Measurements from ENCODE around the gene F7. TPM values are rescaled to one million over a fixed set of nuclear protein-coding genes. Genes with fewer than 3 reads are reported as not detected.
A peak's percentile ranks its signal among the peaks of the same experiment; 100 is the strongest.
"Not testable (repeated sequence)": the region's sequence is repeated elsewhere in the genome, so short reads cannot be mapped to it uniquely, and the experiment has no call there.

The F7 gene
- total and polyA plus RNA-seq, 5 donors from 2014 or later: not detected

- no peaks in the 10 kb centered on the region for H3K36me3 Mint-ChIP-seq
- no peak overlapping the region for H3K27ac Mint-ChIP-seq
- Histone ChIP-seq H3K9me3 (ENCODE audit: control insufficient read depth in 2 of 2, low read length in 2 of 2) (no peaks in the 10 kb centered on the region), H3K36me3 (ENCODE audit: control insufficient read depth, insufficient read depth, low read length) (no peaks in the 10 kb centered on the region), H3K27me3 (ENCODE audit: control insufficient read depth, insufficient read depth, low read length) (peaks cover 1% of the 10 kb centered on the region), H3K27ac (ENCODE audit: insufficient read depth, low read length, poor library complexity, severe bottlenecking) (no peak overlapping the region), H3K4me1 (ENCODE audit: control insufficient read depth, insufficient read depth, low read length, poor library complexity, severe bottlenecking) (peaks cover 10% of the 10 kb centered on the region), H3K4me3 (ENCODE audit: low read depth, low read length) (no peak overlapping the region)
- H3K4me1 Mint-ChIP-seq: peaks cover 0 to 5% (median 0%) of the 10 kb centered on the region in 4 donors
- H3K27me3 Mint-ChIP-seq: no peaks in the 10 kb centered on the region
- ATAC-seq (ENCODE audit: low read depth in 2 of 2): no peak
- H3K9me3 Mint-ChIP-seq: peaks cover 0 to 2% (median 0%) of the 10 kb centered on the region in 7 donors
- no peak overlapping the region for H3K4me3 Mint-ChIP-seq
- DNase-seq: no peak
These were observed 1.2 kb downstream of the F7 start for GRCh38 chr13:113106711-113107351.

DNA sequence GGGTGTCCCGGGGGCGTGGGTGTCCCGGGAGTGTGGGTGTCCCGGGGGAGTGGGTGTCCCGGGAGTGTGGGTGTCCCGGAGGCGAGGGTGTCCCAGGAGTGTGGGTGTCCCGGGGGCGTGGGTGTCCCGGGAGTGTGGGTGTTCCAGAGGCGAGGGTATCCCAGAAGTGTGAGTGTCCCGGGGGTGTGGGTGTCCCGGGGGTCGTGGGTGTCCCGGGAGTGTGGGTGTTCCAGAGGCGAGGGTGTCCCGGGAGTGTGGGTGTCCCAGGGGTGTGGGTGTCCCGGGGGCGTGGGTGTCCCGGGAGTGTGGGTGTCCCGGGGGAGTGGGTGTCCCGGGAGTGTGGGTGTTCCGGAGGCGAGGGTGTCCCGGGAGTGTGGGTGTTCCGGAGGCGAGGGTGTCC, 2.9 kb downstream of the F7 start:
- not testable (repeated sequence) for H3K9me3 Mint-ChIP-seq; H3K4me3 ChIP-seq (ENCODE audit: low read depth, low read length); H3K27me3 Mint-ChIP-seq; H3K36me3 ChIP-seq (ENCODE audit: control insufficient read depth, insufficient read depth, low read length); H3K27ac Mint-ChIP-seq; H3K27me3 ChIP-seq (ENCODE audit: control insufficient read depth, insufficient read depth, low read length); DNase-seq; H3K27ac ChIP-seq (ENCODE audit: insufficient read depth, low read length, poor library complexity, severe bottlenecking); H3K9me3 ChIP-seq (ENCODE audit: control insufficient read depth in 2 of 2, low read length in 2 of 2); ATAC-seq (ENCODE audit: low read depth in 2 of 2); H3K4me1 Mint-ChIP-seq; H3K4me3 Mint-ChIP-seq; H3K36me3 Mint-ChIP-seq
- H3K4me1 ChIP-seq (ENCODE audit: control insufficient read depth, insufficient read depth, low read length, poor library complexity, severe bottlenecking): peaks cover 10% of the 10 kb centered on the region

DNA sequence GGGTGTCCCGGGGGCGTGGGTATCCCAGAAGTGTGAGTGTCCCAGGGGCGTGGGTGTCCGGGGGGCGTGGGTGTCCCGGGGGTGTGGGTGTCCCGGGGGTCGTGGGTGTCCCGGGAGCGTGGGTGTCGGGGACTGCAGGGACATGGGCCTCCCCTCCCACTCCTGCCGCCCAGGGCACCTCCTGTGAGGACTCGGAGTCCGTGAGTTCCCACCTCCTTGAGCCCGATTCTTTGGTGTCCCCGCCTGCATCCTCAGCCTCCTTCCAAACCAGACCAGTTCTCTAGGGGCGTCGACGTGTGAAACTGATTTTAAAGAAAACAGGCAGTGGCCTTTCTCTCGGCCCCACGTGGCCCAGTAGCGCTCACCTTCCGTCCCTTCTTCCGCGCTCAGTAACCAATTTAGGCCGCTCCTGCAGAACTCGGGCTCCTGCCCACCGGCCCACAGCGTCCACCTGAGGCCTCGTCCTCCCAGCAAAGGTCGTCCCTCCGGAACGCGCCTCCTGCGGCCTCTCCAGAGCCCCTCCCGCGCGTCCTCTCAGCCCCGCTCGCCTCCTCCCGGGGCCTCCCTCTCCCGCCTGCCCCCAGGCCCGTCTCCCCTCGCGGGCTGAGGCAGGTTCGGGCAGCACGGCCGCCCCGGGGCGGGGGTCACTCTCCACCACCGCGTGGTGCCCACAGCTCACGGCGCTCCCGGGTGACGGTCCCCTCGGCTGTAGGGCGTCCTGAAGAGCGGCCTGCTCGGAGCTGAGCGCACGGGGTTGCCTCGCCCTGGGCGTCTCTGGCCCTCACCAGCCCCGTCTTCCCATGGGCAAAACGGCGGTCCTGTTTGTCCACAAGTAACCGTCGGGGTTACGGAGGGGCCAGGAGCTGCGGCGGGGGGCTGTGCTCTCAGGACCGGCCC, 3.8 kb downstream of the F7 start:
- H3K4me3 ChIP-seq (ENCODE audit: low read depth, low read length): no peak overlapping the region
- no peak for DNase-seq
- H3K4me1 ChIP-seq (ENCODE audit: control insufficient read depth, insufficient read depth, low read length, poor library complexity, severe bottlenecking): peaks cover 10% of the 10 kb centered on the region
- no peak for ATAC-seq (ENCODE audit: low read depth in 2 of 2)
- no peaks in the 10 kb centered on the region for H3K36me3 ChIP-seq (ENCODE audit: control insufficient read depth, insufficient read depth, low read length)
- peaks cover 2% of the 10 kb centered on the region for H3K27me3 ChIP-seq (ENCODE audit: control insufficient read depth, insufficient read depth, low read length)
- H3K9me3 Mint-ChIP-seq: no peaks in the 10 kb centered on the region
- H3K4me3 Mint-ChIP-seq: peak overlapping the region in 1 of 4 donors; percentile 21
- H3K36me3 Mint-ChIP-seq: no peaks in the 10 kb centered on the region
- no peak overlapping the region for H3K27ac Mint-ChIP-seq
- H3K27ac ChIP-seq (ENCODE audit: insufficient read depth, low read length, poor library complexity, severe bottlenecking): no peak overlapping the region
- peaks cover 0 to 5% (median 0%) of the 10 kb centered on the region in 4 donors for H3K4me1 Mint-ChIP-seq
- H3K9me3 ChIP-seq (ENCODE audit: control insufficient read depth in 2 of 2, low read length in 2 of 2): no peaks in the 10 kb centered on the region
- no peaks in the 10 kb centered on the region for H3K27me3 Mint-ChIP-seq

DNA sequence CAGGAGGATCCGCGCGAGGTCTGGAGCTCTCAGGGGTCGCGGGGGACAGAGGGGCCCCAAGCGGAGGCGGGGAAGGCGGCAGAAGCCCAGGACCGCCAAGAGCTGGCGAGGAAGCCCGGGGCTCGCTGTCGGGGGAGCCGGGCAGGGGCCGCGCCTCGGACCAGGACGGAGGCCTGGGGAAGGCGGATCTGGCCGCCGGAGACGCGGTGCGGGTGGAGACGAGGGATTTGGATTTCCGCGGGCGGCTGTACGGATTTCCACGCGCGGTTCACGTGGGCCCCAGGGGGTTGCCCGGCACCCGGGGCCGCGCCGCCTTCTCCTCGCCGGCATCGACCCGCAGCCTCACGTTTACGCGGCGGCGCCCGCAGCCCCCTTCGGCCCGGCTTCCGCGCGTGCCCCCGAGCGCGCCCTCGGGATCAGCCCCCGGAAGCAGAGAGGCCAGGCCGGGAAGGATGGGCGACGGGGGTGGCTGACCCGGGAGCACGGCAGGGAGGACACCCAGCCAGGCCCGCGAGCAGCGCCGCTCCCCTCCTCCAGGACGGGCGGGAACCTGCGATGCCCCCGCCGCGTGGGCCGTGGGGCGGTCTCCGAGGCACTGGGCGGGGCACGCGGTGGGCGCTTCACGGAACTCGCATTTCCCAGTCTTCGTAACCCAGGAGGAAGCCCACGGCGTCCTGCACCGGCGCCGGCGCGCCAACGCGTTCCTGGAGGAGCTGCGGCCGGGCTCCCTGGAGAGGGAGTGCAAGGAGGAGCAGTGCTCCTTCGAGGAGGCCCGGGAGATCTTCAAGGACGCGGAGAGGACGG, 4.7 kb downstream of the F7 start:
- Histone ChIP-seq H3K27me3 (ENCODE audit: control insufficient read depth, insufficient read depth, low read length) (peaks cover 2% of the 10 kb centered on the region), H3K4me3 (ENCODE audit: low read depth, low read length) (no peak overlapping the region), H3K36me3 (ENCODE audit: control insufficient read depth, insufficient read depth, low read length) (no peaks in the 10 kb centered on the region), H3K27ac (ENCODE audit: insufficient read depth, low read length, poor library complexity, severe bottlenecking) (no peak overlapping the region), H3K9me3 (ENCODE audit: control insufficient read depth in 2 of 2, low read length in 2 of 2) (no peaks in the 10 kb centered on the region), H3K4me1 (ENCODE audit: control insufficient read depth, insufficient read depth, low read length, poor library complexity, severe bottlenecking) (peaks cover 10% of the 10 kb centered on the region)
- no peaks in the 10 kb centered on the region for H3K9me3 Mint-ChIP-seq
- H3K27ac Mint-ChIP-seq: no peak overlapping the region
- peak in 1 of 2 donors; percentile 48 for ATAC-seq (ENCODE audit: low read depth in 2 of 2)
- no peak overlapping the region for H3K4me3 Mint-ChIP-seq
- H3K4me1 Mint-ChIP-seq: peaks cover 0 to 5% (median 0%) of the 10 kb centered on the region in 4 donors
- DNase-seq: no peak
- H3K27me3 Mint-ChIP-seq: no peaks in the 10 kb centered on the region
- H3K36me3 Mint-ChIP-seq: no peaks in the 10 kb centered on the region

DNA sequence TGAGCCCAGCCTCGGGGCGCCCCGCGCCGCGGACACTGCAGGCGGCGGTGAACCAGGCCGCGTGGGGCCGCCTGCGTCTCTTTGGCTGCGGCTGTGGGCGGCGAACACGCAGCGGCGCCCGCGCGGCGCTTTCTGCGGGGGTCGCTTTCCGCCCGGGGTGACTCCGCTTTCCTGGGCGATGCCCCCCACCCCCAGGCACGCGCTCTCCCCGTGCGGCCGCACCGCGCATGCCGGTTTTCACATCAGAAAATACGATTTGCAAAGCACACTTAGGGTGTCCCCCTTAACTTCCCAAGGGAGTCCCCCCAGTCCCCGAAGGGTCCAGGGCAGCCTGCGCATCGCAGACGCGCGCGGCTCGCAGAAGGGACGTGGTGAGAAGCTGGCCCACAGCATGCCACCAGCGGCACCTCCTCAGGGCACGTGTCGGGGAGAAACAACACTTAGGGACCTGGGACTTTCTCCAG, 5.3 kb downstream of the F7 start:
- DNase-seq (no peak), ATAC-seq (ENCODE audit: low read depth in 2 of 2) (peak in 1 of 2 donors; percentile 14)
- no peak overlapping the region for H3K27ac Mint-ChIP-seq
- peaks cover 0 to 5% (median 0%) of the 10 kb centered on the region in 4 donors for H3K4me1 Mint-ChIP-seq
- Histone ChIP-seq H3K9me3 (ENCODE audit: control insufficient read depth in 2 of 2, low read length in 2 of 2) (no peaks in the 10 kb centered on the region), H3K36me3 (ENCODE audit: control insufficient read depth, insufficient read depth, low read length) (no peaks in the 10 kb centered on the region), H3K27me3 (ENCODE audit: control insufficient read depth, insufficient read depth, low read length) (peaks cover 2% of the 10 kb centered on the region), H3K4me3 (ENCODE audit: low read depth, low read length) (no peak overlapping the region), H3K4me1 (ENCODE audit: control insufficient read depth, insufficient read depth, low read length, poor library complexity, severe bottlenecking) (peaks cover 10% of the 10 kb centered on the region), H3K27ac (ENCODE audit: insufficient read depth, low read length, poor library complexity, severe bottlenecking) (no peak overlapping the region)
- no peaks in the 10 kb centered on the region for H3K9me3 Mint-ChIP-seq
- H3K27me3 Mint-ChIP-seq: peaks cover under 1% of the 10 kb centered on the region
- H3K4me3 Mint-ChIP-seq: peak overlapping the region in 1 of 4 donors; percentile 9
- H3K36me3 Mint-ChIP-seq: no peaks in the 10 kb centered on the region

DNA sequence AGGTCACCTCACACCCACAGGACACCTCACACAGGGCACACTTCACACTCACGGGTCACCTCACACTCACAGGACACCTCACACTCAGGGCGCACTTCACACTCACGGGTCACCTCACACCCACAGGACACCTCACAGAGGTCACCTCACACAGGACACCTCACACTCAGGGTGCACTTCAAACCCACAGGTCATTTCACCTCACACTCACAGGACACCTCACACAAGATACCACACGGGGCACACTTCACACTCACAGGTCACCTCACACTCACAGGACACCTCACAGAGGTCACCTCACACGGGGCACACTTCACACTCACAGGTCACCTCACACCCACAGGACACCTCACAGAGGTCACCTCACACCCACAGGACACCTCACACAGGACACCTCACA, 6.2 kb downstream of the F7 start:
- not testable (repeated sequence) for H3K27me3 ChIP-seq (ENCODE audit: control insufficient read depth, insufficient read depth, low read length); H3K36me3 ChIP-seq (ENCODE audit: control insufficient read depth, insufficient read depth, low read length); H3K9me3 ChIP-seq (ENCODE audit: control insufficient read depth in 2 of 2, low read length in 2 of 2); H3K27ac ChIP-seq (ENCODE audit: insufficient read depth, low read length, poor library complexity, severe bottlenecking); H3K4me3 Mint-ChIP-seq; ATAC-seq (ENCODE audit: low read depth in 2 of 2); H3K27ac Mint-ChIP-seq; H3K36me3 Mint-ChIP-seq; DNase-seq; H3K4me3 ChIP-seq (ENCODE audit: low read depth, low read length); H3K27me3 Mint-ChIP-seq; H3K9me3 Mint-ChIP-seq; H3K4me1 Mint-ChIP-seq
- peaks cover 10% of the 10 kb centered on the region for H3K4me1 ChIP-seq (ENCODE audit: control insufficient read depth, insufficient read depth, low read length, poor library complexity, severe bottlenecking)

DNA sequence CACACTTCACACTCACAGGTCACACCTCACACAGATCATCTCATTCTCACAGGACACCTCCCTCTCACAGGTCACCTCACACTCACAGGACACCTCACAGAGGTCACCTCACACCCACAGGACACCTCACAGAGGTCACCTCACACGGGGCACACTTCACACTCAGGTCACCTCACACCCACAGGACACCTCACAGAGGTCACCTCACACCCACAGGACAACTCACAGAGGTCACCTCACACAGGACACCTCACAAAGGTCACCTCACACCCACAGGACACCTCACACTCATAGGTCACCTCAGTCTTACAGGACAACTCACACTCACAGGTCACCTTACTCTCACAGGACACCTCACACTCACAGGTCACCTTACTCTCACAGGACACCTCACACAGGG, 6.9 kb downstream of the F7 start:
- H3K9me3 Mint-ChIP-seq; H3K36me3 Mint-ChIP-seq; H3K4me1 Mint-ChIP-seq; H3K27ac Mint-ChIP-seq; H3K4me3 Mint-ChIP-seq; H3K27me3 Mint-ChIP-seq; H3K27ac ChIP-seq (ENCODE audit: insufficient read depth, low read length, poor library complexity, severe bottlenecking); H3K9me3 ChIP-seq (ENCODE audit: control insufficient read depth in 2 of 2, low read length in 2 of 2); H3K27me3 ChIP-seq (ENCODE audit: control insufficient read depth, insufficient read depth, low read length); H3K36me3 ChIP-seq (ENCODE audit: control insufficient read depth, insufficient read depth, low read length); ATAC-seq (ENCODE audit: low read depth in 2 of 2); H3K4me3 ChIP-seq (ENCODE audit: low read depth, low read length); DNase-seq: not testable (repeated sequence)
- peaks cover 10% of the 10 kb centered on the region for H3K4me1 ChIP-seq (ENCODE audit: control insufficient read depth, insufficient read depth, low read length, poor library complexity, severe bottlenecking)
